ENCODE measurements around the gene PHF10. TPM values are rescaled to one million over a fixed set of nuclear protein-coding genes. Genes with fewer than 3 reads are reported as not detected.

PHF10 gene
- total RNA-seq, 2 donors from 2014 or later: 49.9 to 54.7 TPM

GRCh38 chr6:169707772-169708171 lies 16.5 kb downstream of the PHF10 start:
- Histone ChIP-seq H3K4me1 (peaks cover 0 to 24% of the 10 kb centered on the region in 2 donors), H3K4me3 (no peak overlapping the region), H3K36me3 (peaks cover 41% of the 10 kb centered on the region), H3K27me3 (no peaks in the 10 kb centered on the region), H3K9me3 (no peaks in the 10 kb centered on the region), H3K27ac (no peak overlapping the region)
- no peak for DNase-seq (ENCODE audit: low spot score)
- TF ChIP-seq, protein P1, sequence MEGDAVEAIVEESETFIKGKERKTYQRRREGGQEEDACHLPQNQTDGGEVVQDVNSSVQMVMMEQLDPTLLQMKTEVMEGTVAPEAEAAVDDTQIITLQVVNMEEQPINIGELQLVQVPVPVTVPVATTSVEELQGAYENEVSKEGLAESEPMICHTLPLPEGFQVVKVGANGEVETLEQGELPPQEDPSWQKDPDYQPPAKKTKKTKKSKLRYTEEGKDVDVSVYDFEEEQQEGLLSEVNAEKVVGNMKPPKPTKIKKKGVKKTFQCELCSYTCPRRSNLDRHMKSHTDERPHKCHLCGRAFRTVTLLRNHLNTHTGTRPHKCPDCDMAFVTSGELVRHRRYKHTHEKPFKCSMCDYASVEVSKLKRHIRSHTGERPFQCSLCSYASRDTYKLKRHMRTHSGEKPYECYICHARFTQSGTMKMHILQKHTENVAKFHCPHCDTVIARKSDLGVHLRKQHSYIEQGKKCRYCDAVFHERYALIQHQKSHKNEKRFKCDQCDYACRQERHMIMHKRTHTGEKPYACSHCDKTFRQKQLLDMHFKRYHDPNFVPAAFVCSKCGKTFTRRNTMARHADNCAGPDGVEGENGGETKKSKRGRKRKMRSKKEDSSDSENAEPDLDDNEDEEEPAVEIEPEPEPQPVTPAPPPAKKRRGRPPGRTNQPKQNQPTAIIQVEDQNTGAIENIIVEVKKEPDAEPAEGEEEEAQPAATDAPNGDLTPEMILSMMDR (IDR thresholded peaks at IDR 0.05): no peak

GRCh38 chr6:169702840-169703246 lies 21.5 kb downstream of the PHF10 start:
- peaks cover 0 to 35% of the 10 kb centered on the region in 2 donors for H3K4me1 ChIP-seq
- peaks cover 1% of the 10 kb centered on the region for H3K36me3 ChIP-seq
- TF ChIP-seq, protein P1 (IDR thresholded peaks at IDR 0.05): no peak
- peak overlapping the region; percentile 90 to 91 for H3K4me3 ChIP-seq
- H3K27ac ChIP-seq: peak overlapping the region; percentile 93 to 94
- no peaks in the 10 kb centered on the region for H3K27me3 ChIP-seq
- no peak for DNase-seq (ENCODE audit: low spot score)
- H3K9me3 ChIP-seq: no peaks in the 10 kb centered on the region

DNA sequence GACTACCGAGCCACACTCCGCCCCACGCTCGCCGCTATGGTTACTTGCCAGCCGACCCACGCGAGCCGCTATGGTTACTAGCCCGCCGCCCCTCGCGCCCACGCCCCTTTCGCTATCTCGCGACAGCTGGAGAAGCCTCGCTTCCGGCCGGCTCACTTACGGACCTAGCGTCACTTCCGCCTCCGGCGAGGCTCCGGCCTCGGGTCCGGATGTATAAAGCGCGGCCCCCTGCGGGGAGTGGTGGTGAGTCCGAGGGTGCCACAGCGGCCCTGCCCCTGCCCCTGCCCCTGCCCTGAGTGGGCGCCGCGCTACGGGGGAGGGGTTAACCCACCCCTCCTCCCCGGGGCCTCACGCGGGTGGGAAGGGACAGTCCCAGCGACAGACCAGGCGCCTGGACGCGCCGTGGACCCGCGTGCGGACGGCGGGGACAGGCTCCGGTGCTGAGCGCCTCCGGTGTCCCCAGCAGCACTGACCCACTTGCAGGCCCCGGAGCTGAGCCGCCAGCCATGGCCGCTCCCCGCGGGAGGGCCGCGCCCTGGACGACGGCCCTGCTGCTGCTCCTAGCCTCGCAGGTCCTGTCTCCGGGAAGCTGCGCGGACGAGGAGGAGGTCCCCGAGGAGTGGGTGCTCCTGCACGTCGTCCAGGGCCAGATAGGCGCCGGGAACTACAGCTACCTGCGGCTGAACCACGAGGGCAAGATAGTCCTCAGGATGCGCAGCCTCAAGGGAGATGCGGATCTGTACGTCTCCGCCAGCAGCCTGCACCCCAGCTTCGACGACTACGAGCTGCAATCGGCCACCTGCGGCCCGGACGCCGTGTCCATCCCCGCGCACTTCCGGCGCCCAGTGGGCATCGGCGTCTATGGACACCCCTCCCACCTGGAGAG lies 22.1 kb downstream of the PHF10 start, which contains the start of the genes C6orf120 and WDR27:
C6orf120 (plus strand) TSS at position 173 of the 886 bp plus-strand sequence; CDS start at position 507, 334 bp downstream.
WDR27 (minus strand) TSS at position 76 of the 886 bp plus-strand sequence. CDS start 13,024 bp downstream, outside the sequence.
- peak within 1 kb of the TSS; percentile 90 to 91 for H3K4me3 ChIP-seq
- peak within 1 kb of the TSS; percentile 93 to 94 for H3K27ac ChIP-seq
- H3K36me3 ChIP-seq: no peaks in the 10 kb centered on the region
- no peaks in the 10 kb centered on the region for H3K9me3 ChIP-seq
- peaks cover 0 to 32% of the 10 kb centered on the region in 2 donors for H3K4me1 ChIP-seq
- TF ChIP-seq, protein P1 (IDR thresholded peaks at IDR 0.05): no peak
- H3K27me3 ChIP-seq: no peaks in the 10 kb centered on the region
- DNase-seq (ENCODE audit: low spot score): peak; percentile 96

- peak overlapping the region; percentile 90 to 91 for H3K4me3 ChIP-seq
- H3K4me1 ChIP-seq: peaks cover 0 to 32% of the 10 kb centered on the region in 2 donors
- no peaks in the 10 kb centered on the region for H3K36me3 ChIP-seq
- DNase-seq (ENCODE audit: low spot score): no peak
- H3K27me3 ChIP-seq: no peaks in the 10 kb centered on the region
- H3K27ac ChIP-seq: peak overlapping the region; percentile 93 to 94
- no peaks in the 10 kb centered on the region for H3K9me3 ChIP-seq
- TF ChIP-seq, protein P1 (IDR thresholded peaks at IDR 0.05): no peak
Observed at GRCh38 chr6:169701311-169701953, 22.9 kb downstream of the PHF10 start.

DNA sequence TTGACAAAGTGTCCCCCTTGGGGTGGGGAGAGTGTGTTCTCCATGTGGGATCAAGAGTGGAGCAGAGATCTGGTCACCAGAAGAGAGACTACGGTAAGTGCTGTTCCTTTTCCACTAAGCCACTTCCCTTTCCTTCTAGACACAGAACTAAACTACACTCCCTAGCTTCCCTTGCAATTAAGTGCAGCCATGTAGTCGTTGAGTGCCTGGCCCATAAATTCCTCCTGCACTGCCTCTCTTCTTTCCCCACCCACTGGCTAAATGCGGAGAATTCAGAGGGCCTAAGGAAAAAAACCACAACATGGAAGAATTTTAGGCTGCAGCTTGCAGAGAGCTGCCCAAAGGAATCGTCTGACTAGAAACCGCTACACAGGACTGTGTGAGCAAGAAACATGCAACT lies 24.0 kb downstream of the PHF10 start:
- Histone ChIP-seq H3K4me1 (peaks cover 0 to 32% of the 10 kb centered on the region in 2 donors), H3K27me3 (no peaks in the 10 kb centered on the region), H3K36me3 (no peaks in the 10 kb centered on the region), H3K4me3 (no peak overlapping the region), H3K9me3 (no peaks in the 10 kb centered on the region), H3K27ac (no peak overlapping the region)
- DNase-seq (ENCODE audit: low spot score): no peak
- TF ChIP-seq, protein P1 (IDR thresholded peaks at IDR 0.05): no peak
